Esophagus muscularis mucosa (tissue), 3 donors: ENCODE measurements around the gene SBK3.

Source experiments
- CTCF ChIP-seq, 3 experiments: fragments of 200-600 bp in 2 of 3; fragments of 450-650 bp in 1 of 3; sonication (generic) in 2 of 3; IDR thresholded peaks; one replicate each; pipeline ENCODE4 v1.5.1; 2017 to 2019; ENCODE audit warnings: antibody characterized with exemption in 3 of 3, mild to moderate bottlenecking in 2 of 3, moderate library complexity in 1 of 3
- POLR2A ChIP-seq: fragments of 450-650 bp; IDR thresholded peaks from one replicate; pipeline ENCODE4 v1.6.1; 2017; ENCODE audit warnings: antibody characterized with exemption, moderate library complexity, mild to moderate bottlenecking, low read depth
- POLR2AphosphoS5 ChIP-seq, 2 donors: sonication (generic); formaldehyde crosslinking; IDR thresholded peaks; one replicate each; pipeline ENCODE4 v1.6.1; 2017; ENCODE audit warnings: antibody characterized with exemption in 2 of 2

GRCh38 chr19:55554302-55554701, 9.0 kb upstream of the SBK3 start:
- TF ChIP-seq CTCF (IDR thresholded peaks at IDR 0.05) (no peak), POLR2A (no peak), POLR2AphosphoS5 (IDR thresholded peaks at IDR 0.05) (no peak)
